Measurements from ENCODE around the gene MUC5B. TPM values are rescaled to one million over a fixed set of nuclear protein-coding genes. Genes with fewer than 3 reads are reported as not detected.

Gene MUC5B
- total and polyA plus RNA-seq, 2 of the 13 experiments (the other 11 are each of a cell fraction or from before 2014, with no cell fraction given) = 0.01 TPM; not detected in 1

GRCh38 chr11:1257366-1257765 lies 34.5 kb downstream of the MUC5B start:
- Histone ChIP-seq H3K4me1 (ENCODE audit: insufficient read depth, low read length) (peaks cover 18% of the 10 kb centered on the region), H4K20me1 (ENCODE audit: insufficient read depth, low read length) (no peaks in the 10 kb centered on the region), H3K9me3 (ENCODE audit: low read length) (no peaks in the 10 kb centered on the region), H3K4me2 (ENCODE audit: low read depth, low read length) (no peak overlapping the region), H3K36me3 (replicated peaks in 1 of 2; ENCODE audit: control insufficient read depth in 1 of 2, insufficient read depth in 2 of 2, low read length in 2 of 2) (no peaks in the 10 kb centered on the region), H3K79me2 (ENCODE audit: insufficient read depth, low read length) (no peaks in the 10 kb centered on the region), H2AFZ (ENCODE audit: low read length) (no peak overlapping the region), H3K9ac (ENCODE audit: insufficient read depth, low read depth, low read length) (no peak overlapping the region), H3K27ac (ENCODE audit: extremely low read length, insufficient read depth, low read length) (no peak overlapping the region), H3K4me3 (replicated peaks in 1 of 3; ENCODE audit: insufficient read depth in 1 of 3, low read depth in 2 of 3, low read length in 3 of 3) (no peak overlapping the region), H3K27me3 (ENCODE audit: control insufficient read depth in 1 of 2, insufficient read depth in 2 of 2, low read length in 2 of 2) (no peaks in the 10 kb centered on the region; a peak in 1 of 5 replicates)
- in situ Hi-C loops (cut with HindIII; ENCODE audit: extremely low pct_ligation_motif_present, low pct_unique_long_range_greater_than_20kb) = no loop called here
- ChIA-PET CTCF (ENCODE audit: low intra/inter-chr PET ratio, low total read pairs) (no interaction called here), POLR2A (no interaction called here)
- TF ChIP-seq ZNF431 (CRISPR knock-in tag; IDR thresholded peaks at IDR 0.05; ENCODE audit: borderline replicate concordance, low read depth) = no peak
- TF ChIP-seq ZXDC (CRISPR knock-in tag; IDR thresholded peaks at IDR 0.05) = no peak
- TF ChIP-seq ZFP82 (CRISPR knock-in tag; IDR thresholded peaks at IDR 0.05; ENCODE audit: borderline replicate concordance) = no peak
- no peak for TF ChIP-seq ZBTB20 (CRISPR knock-in tag; IDR thresholded peaks at IDR 0.05; ENCODE audit: borderline replicate concordance, low read depth)
- no peak for TF ChIP-seq MLXIP (CRISPR knock-in tag; IDR thresholded peaks at IDR 0.05; ENCODE audit: borderline replicate concordance)
- no peak for TF ChIP-seq MBD4 (IDR thresholded peaks at IDR 0.05; ENCODE audit: borderline replicate concordance, low read length)
- TF ChIP-seq SNAPC2 (CRISPR knock-in tag; IDR thresholded peaks at IDR 0.05) = no peak
- no peak for TF ChIP-seq ZNF580 (CRISPR knock-in tag; IDR thresholded peaks at IDR 0.05; ENCODE audit: borderline replicate concordance, low read depth)
- no peak for TF ChIP-seq LCORL (IDR thresholded peaks at IDR 0.05)
- no peak for TF ChIP-seq LCORL (CRISPR knock-in tag; IDR thresholded peaks at IDR 0.05)
- no TSS peak for BruUV-seq (replicated peaks)
- intact Hi-C loops (cut with micrococcal nuclease; ENCODE audit: unreplicated experiment) = no loop called here
- no peak for ATAC-seq
- FAIRE-seq = no peak
- 80% methylated on average over 3 of the region's 27 CpGs for WGBS (ENCODE audit: low lambda C conversion rate)
- no peak for DNase-seq (ENCODE audit: low spot score)

All from HepG2 (cell line).